ENCODE measurements around the gene SPACDR.

DNA sequence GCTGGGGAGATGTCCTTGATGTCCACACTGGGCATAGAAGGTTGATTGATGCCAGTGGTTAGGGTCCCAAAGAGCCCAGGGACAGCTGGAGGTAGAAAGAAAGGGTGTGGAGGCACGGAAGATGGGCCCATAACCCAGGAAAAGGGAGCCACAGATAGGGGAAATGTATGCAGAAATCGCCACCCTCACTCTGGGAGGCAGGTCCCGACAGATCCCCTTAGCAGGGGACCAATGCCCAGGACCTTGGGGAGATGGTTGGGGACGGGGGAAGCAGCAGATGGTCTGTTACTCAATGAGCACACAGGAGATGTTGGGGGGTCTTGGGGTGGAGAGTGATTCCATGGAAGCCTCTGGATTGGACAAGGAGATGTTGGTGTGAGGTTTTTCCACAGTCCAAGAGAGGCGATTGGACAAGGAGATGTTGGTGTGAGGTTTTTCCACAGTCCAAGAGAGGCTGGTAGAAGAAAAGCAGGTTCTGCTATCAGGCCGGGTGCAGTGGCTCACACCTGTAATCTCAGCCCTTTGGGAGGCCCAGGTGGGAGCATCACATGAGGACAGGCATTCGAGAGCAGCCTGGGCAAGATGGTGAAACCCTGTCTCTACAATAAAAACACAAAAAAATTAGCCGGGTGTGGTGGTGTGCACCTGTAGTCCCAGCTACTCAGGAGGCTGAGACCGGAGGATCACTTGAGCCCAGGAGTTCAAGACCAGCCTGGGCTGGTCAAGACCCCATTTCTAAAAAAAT is 20.8 kb downstream of the SPACDR start:
- TF ChIP-seq CTCF (conservative IDR thresholded peaks at IDR 0.05; ENCODE audit: low read depth, low read length) (no peak), EZH2 (IDR thresholded peaks at IDR 0.05; ENCODE audit: borderline replicate concordance, low read depth, low read length, poor library complexity, severe bottlenecking) (no peak)

All from A673 (cell line).